Renal cortex interstitium (tissue), 11 donors: ENCODE measurements around the gene MRPS11. TPM values are rescaled to one million over a fixed set of nuclear protein-coding genes. Genes with fewer than 3 reads are reported as not detected.

Experiments used
- DNase-seq, 11 donors: peaks; one replicate each; pipeline ENCODE4 v3.0.0-alpha.2; 2013; ENCODE audit warnings: low read depth in 9 of 11, low spot score in 4 of 11; ENCODE audit errors: extremely low read depth in 1 of 11
- polyA plus RNA-seq, 3 donors: library from polyadenylated mRNA; unstranded; fragments of 120-200 nt; gene quantifications; one replicate each; pipeline ENCODE4 v1.2.1, GENCODE V29; 2013; ENCODE audit not compliant: insufficient read length in 3 of 3

Gene MRPS11
- polyA plus RNA-seq, 3 donors: 37.1 to 48.7 (median 45.7) TPM

DNA sequence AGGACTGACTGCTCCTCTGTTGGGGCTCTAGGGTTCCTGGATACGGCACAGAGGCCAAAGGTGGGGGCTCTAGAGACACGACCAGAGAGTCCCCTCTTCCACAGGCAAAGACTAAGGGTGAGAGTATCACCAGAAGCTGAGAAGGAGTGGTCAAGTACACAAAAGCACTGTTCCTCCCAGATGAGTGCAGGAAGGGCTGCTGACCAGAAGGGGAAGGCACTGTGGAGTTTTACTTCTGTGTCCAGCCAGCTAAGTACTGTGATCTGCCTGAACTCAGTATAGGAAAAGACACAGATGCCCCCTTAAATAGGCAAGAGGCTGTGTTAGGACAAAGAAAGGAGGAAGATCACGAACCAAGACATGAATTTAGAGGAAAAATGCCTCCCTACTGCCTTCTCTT is 11.7 kb downstream of the MRPS11 start:
- DNase-seq: no peak

DNA sequence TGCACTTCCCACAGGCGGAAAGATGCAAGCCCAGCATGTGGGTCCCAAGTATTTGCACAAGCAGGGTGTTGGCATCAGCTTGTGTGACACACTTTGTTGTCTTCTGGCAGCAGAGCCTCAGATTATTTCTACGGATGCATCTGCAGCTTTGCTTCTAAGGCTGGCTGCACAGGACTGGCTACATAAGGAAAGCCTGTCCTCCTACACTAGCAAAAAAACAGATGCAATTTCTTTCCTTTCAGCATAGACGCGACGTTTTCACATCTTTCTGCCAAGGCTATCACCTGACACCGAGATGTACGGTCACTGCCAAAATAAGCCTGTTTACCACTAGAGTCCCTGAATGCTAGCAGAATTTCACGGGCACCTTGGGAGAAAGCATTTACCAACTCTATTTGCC is 13.5 kb downstream of the MRPS11 start:
- no peak for DNase-seq

DNA sequence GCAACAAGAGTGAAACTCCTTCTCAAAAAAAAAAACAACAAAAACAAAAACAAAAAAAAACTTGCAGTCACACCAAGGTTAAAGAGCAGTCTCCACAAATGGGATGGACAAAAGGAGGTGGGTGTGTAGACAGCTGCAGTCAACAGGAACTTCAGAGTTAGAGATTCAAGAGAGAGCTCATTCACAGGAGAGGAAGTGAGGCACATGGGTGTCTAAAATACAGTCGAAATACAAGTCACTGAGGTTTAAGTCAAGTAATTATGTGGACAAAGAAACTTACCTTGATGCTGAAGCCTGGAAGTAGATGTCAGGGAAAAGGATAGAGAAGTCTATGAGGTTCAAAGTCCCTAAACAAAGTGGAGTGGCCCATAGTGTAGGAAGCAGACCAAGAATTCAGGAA is 14.8 kb downstream of the MRPS11 start:
- DNase-seq: no peak

DNA sequence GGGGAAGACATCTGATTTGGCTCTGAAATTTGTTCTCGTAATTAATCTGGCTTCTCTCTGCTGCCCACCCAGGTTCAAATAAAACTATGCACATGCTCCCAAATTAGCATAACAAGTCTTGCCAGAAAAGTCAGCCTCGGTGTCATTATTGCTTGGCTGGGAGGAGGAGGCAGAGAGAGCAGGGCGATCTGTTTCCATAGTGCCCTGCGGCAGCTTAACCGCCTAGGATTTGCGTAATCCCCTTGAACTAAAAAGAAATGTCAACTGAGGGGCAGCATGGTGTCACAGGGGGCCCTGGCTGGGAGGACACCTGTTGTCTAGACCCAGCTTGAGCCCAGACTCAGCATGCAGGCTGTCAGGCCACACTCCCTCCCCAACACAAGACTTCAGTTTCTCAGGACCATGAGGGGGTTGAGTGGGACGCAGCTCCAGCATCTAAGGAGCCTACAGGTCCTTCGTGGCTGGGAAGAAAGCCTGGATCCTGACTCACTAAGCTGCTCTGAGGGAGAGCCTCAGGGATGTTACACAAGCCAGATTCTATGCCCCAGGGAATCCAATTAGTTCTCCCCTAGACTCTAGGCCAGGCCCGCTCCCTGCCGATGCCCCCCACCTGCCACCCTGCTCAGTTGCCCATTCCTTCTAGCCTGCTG is 17.3 kb downstream of the MRPS11 start:
- peak in 8 of 11 donors; percentile 30 to 76 (median 48) for DNase-seq

DNA sequence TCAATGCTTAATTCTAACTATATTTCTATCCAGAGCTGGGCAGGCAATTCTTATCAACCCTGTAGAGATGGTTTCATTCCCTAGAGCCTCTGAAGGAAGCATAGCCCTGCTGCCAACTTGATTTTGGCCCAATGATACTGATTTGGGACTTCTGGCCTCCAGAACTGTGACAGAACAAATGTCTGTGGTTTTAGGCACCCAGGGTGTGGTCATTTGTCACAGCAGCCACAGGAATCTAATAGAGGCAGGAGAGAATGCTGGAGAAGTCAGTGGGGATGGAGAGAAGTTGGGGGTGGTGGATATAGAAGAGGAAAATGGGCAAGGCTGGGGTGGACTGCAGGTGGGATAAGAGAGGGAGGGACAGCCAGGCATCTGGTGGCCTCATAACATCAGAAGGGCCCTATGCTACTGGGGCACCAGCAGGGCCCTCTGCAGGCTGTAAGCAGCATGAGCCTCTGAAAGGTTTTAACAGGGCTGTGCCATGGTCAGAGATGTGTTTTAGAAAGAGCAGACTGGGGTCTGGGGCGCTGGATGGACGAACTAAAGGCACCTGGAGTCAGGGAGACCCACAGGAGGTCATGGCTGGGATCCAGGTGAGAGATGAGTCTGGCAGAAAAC is 19.8 kb downstream of the MRPS11 start:
- no peak for DNase-seq

DNA sequence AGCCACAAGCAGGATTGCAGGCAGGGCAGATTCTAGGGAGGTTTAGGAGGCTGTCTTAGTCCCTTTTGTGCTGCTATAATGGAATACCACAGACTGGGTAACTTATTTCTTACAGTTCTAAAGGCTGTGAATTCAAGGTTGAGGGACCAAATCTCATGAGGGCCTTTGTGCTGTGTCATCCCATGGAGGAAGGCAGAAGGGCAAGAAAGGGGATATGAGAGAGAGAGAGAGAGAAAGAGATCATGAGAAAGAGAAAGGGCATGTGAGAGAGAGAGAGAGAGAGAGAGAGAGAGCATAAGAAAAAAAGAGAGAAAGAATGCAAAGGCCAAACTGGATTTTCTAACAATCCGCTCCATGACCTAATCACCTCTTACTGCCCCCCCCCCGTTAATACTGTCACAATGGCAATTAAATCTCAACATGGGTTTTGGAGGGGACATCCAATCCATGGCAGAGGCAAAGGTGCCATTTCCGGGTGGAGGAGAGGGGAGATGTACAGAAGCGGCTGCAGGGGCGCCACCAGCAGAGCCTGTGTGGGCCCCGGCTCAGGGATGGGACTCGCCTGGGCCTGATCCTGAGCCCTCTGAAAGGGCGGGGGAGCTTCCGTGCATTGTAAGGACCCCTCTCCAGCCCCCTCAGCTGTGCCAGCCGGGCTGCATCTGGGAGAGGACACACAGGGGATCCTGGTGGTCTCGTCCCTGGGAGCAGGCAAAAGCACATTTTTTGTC is 20.5 kb downstream of the MRPS11 start:
- no peak for DNase-seq

DNA sequence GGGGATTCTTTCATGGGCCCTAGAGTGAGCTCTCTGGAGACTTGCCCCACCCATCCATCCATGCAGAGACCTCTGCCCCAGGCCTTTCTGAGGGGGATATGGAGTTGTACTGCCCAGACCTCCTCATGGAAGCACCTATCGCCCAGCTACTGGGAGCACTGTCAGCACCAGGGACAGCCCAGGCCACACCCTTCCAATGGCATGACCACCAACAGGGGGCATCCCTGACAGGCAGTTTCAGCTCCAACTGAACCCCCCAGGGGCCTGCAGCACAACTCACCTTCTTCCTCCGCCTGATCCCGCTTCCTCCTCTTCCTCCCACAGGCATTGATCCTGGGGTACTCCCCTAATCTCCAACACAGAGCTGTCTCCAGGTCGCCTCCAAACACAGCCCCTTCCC is 21.8 kb downstream of the MRPS11 start:
- DNase-seq: no peak

DNA sequence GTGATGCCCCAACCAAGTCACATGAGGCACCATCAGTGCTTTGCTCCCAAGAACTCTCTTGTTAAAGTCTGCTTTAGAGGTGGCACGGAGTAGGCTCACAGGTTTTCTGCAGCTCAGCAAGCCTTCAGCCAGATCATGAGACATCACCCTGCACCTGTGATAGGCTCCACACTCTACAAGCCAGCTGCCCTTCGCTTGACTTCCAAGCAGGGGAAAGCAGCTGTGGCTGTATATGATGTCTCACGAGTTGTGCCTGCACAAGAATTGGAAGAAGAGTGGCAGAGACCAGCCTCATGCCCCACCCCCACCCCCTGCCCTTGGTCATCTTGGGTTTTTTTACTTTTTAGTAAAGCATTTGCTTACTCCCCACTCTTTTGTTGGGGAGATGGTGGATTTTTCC is 22.5 kb downstream of the MRPS11 start:
- no peak for DNase-seq

DNA sequence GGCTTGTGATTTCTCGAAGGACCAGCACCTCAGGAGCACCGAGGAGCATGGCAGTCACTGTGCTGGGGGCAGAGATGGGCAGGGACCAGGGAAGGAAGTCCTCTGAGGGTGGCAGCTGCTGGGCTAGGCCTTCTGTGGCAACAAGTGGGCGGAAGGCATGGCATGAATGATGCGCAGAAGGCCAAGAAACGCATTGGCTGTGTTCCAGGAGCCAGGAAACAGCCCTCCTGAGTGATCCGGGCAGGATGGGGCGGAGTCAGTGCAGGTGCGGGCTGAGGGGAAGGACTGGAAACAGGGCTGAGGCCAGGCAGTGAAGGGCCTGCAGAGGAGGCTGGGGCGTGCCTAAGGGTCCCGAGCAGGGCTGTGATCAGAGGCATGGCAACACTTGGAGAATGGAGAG is 23.6 kb downstream of the MRPS11 start:
- no peak for DNase-seq

DNA sequence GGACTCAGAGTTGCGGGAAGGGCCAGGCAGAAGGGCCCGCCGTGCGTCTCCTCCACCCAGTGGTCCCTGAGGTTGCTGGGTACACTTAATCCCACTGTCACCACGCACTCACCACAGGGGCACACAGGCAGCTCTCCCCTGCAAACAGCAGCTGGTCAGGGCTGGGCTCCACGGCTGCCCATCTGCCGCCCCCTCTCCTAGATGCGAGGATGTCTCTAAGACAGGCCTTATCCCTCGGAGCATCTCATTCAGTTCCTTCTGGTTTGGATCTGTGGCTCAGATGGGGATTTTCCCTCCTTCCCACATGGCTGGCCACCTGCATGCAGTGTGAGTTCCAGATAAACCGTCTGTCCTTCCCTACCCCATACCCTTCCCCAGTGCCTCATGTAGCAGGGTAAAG is 26.3 kb downstream of the MRPS11 start:
- DNase-seq: no peak

DNA sequence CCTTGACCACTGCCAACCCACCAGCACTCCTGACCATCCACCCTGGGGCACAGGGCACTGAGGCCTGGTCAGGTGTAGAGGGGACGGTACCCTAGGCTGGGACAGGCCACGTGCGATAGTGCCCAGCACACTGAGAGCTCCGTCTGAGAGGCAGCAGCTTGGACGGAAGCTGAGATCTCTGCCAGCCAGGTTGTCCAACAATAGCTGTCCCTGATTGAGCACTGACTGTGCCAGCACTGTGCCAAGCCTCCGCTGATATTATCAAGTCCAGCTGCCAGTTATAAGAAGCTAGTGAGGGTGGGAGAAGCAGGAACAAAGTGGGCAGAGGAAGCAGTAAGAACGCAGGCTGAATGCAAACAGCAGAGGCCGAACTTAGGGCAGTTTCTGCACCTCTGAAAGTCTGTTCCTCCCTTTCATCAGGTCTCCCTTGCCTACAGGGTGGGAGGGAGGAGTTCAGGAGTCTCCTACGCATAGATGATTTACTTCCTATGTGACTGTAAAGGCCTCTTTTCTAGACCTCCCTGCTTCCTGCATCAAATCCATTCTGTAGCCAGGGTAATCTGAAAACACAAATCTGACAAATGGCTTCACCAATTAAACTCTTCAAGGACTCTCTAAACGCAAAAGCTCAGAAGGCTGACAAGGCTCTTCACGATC is 29.7 kb downstream of the MRPS11 start:
- peak in 2 of 11 donors; percentile 21 to 28 for DNase-seq

DNA sequence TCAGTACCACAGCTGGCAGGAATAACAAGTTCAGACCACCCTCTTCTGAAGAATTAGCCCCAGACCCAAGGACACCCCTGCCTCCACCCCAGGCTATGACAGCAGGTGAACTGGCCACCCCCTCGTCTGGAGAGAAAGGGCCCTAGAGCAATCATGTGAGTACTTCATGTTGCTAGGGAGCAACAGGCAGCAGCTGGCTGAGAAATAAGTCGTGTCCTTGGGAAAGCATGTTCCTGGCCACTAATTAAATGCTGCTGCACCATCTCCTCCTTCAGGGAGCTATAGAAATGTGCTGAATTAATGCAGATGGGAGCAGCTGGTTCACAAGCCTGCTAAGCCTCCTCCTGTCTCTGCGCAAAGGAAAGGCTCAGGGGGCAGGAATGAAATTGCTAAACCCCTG is 31.5 kb downstream of the MRPS11 start:
- DNase-seq: peak in 3 of 11 donors; percentile 33 to 44 (median 36)

DNA sequence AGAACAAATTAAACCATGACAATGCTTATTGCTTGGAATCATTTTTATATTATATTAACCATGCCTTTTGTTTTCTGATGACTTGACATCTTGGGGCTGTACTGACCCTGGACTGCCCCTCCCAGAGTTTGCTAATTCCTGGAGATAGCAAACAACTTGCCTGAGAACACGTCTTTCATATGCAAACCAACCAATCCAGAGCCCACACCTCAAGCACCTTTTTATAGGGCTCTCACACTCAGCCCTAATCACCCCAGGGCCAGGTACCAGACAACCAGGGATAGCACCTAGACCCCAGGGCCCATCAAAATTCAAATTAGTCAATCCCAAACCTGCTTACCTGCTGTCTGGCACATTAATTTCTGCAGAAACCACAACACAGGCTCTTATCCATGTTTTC is 36.9 kb downstream of the MRPS11 start:
- no peak for DNase-seq

DNA sequence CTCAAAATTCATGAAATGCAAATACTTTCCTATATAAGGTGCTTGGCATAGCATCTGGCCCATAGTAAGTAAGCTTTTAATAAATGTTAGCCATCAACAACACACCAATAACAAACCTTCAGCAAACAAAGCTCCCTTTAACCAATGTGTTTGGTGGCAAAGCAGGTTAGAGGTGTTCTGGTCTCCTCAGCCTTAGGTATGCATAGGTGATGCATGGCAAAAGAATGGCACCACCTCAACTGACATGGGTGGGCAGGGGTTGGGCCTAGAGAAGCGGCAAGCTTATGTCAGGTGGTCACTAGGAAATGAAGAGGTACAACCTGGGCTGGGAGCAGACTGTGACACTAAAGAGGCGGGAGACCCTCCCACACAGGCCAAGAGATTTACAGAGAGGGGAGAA is 38.2 kb downstream of the MRPS11 start:
- no peak for DNase-seq

DNA sequence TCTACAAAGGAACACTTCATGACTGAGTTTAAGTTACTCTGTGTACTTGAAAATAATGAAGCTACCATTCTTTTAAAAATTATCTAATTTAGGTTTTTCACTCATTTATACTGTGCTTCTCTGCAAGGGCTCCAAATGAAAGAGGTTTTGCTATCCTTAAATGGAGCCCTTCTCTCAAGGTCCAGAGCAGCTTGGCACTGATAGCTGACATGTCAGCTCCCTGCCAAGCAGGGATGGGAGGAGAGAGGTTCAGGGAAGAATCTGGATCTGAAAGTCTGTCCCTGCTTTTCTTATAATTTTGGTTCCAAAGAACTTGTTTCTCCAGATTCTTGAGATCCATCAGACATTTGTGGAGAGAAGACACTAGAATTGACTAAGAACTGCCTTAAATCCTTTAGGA is 39.1 kb downstream of the MRPS11 start:
- DNase-seq: no peak

DNA sequence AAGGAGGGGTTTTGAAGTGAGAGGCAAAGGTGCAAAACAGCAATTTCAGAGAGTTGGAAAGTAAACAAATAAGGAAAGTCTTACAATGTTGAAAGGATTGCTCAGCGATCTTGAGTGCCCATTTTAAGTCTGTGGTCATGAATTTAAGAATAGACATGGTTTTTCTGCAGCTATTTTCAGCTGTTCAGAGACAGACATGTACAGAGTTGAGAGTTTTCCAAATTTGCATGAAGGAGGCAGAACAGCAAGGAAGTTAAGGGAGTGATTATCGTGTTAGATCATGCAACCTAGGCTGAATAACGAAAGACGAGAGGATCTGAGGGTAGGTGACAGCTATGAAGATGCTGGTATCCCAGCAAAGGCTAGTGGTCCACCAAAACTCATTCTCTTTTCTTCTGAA is 41.8 kb downstream of the MRPS11 start:
- DNase-seq: no peak

DNA sequence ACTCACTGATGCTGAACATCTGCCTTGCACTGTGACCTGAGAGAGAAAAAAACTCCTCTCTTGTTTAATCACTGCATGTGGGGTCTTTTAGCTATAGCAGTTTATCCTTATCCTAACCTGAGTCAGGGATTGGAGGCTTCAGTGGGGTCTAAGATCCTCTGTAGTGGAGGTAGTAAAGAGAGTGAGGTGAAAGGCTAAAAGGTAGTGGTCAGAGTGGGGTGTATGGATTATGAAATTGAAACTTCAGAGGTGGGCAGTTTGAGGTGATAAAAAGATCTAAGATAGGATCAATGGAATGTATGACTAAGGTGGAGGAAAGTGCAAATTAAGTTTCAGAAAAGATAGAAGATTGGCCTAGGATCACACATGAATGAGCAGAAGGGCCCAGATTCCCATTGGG is 42.5 kb downstream of the MRPS11 start:
- DNase-seq: no peak

DNA sequence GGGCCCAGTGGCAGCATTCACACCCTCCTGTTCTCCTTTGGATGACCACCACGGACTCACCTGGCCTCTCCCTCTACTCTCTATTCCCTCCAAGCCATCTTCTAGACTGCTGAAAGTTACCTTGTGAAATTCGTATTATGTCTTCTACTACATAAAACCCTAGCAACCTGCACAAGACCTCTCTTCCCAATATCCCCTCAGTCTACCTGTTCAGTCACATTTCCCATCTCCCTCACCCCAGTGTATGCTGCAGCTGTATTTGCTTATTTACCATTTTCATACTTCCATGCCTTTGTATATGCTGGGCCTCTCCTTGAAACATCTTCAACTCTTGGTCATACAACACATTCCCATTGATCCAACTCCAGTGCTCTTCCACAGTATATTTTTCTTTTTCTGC is 43.7 kb downstream of the MRPS11 start:
- no peak for DNase-seq

DNA sequence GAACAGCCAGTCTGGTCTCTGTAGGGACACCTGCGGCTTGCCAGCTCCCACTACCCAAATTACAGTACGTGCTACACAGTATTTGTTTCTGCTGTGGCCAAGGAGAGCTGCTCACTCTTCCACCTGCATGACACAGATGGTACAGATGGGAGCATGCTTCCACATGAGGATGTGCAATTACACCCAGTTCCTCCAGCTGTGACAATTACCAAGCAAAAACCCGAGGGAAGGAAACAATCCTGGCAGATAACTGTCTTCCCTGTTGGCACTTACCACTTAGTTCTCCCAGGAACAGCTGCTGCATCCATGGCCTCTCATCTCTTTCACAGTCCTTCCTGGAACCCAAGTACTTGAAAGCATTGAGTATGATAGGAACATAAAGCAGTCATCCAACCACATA is 44.6 kb downstream of the MRPS11 start:
- DNase-seq: no peak

DNA sequence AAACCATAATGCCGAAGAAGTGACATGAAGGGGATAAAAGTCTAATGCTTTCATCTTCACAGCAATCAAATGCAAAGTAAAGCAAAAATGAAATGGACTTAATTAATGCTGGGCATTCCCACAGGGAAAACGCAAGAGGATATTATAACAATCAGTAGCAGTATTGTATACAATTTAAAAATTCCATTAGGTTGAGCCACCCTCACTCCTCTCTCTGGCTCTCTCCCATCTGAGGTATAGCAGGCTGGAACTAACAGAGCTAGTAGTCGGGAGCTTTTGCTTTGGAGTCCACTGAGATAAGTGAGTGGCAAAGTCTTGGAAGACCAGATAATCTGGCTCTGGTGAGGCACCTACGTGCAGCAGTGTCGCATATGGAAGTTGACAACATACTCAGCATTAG is 45.1 kb downstream of the MRPS11 start:
- no peak for DNase-seq
